ENCODE measurements around the gene CYP17A1.
A peak's percentile ranks its signal among the peaks of the same experiment; 100 is the strongest.

DNA sequence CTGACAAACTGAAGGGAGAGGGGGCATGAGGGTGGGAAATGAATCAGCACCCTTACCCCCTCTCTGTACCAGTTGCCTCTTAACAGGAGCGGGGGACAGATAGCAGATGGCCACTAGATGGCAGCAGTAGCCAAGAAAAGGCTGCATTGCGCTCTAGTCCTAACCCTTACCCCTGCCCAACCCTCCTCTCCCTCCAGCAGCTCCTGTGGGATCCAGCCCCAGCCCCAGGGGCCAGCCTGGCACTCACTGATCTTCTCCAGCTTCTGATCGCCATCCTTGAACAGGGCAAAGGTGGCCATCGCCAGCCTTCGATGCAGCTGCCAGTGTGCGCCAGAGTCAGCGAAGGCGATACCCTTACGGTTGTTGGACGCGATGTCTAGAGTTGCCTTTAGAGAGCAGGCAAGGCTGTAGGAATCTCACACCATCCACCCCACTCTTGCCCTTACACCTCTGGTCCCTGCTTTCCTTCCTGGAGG, 2.2 kb downstream of the CYP17A1 start:
- no peak for TF ChIP-seq TEAD1 (CRISPR knock-in tag; IDR thresholded peaks at IDR 0.05)
- no peak for TF ChIP-seq JUN (CRISPR knock-in tag; IDR thresholded peaks at IDR 0.05)
- no peak for TF ChIP-seq CBFB (CRISPR knock-in tag; IDR thresholded peaks at IDR 0.05; ENCODE audit: low read depth)
- TF ChIP-seq NR2C2 (CRISPR knock-in tag; IDR thresholded peaks at IDR 0.05), result no peak
- TF ChIP-seq, protein P1, sequence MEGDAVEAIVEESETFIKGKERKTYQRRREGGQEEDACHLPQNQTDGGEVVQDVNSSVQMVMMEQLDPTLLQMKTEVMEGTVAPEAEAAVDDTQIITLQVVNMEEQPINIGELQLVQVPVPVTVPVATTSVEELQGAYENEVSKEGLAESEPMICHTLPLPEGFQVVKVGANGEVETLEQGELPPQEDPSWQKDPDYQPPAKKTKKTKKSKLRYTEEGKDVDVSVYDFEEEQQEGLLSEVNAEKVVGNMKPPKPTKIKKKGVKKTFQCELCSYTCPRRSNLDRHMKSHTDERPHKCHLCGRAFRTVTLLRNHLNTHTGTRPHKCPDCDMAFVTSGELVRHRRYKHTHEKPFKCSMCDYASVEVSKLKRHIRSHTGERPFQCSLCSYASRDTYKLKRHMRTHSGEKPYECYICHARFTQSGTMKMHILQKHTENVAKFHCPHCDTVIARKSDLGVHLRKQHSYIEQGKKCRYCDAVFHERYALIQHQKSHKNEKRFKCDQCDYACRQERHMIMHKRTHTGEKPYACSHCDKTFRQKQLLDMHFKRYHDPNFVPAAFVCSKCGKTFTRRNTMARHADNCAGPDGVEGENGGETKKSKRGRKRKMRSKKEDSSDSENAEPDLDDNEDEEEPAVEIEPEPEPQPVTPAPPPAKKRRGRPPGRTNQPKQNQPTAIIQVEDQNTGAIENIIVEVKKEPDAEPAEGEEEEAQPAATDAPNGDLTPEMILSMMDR (IDR thresholded peaks at IDR 0.05), result peak; percentile 89
- TF ChIP-seq, protein P2, sequence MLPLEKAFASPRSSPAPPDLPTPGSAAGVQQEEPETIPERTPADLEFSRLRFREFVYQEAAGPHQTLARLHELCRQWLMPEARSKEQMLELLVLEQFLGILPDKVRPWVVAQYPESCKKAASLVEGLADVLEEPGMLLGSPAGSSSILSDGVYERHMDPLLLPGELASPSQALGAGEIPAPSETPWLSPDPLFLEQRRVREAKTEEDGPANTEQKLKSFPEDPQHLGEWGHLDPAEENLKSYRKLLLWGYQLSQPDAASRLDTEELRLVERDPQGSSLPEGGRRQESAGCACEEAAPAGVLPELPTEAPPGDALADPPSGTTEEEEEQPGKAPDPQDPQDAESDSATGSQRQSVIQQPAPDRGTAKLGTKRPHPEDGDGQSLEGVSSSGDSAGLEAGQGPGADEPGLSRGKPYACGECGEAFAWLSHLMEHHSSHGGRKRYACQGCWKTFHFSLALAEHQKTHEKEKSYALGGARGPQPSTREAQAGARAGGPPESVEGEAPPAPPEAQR (CRISPR knock-in tag; IDR thresholded peaks at IDR 0.05), result no peak
